HL-60 (cell line): ENCODE data around the gene AGPAT1.

Experiments used
- DNase-seq, 2 experiments: peaks; one replicate each; pipeline ENCODE4 v3.0.0-alpha.2; 2010 to 2020; ENCODE audit warnings: low read depth in 1 of 2, low spot score in 1 of 2
- H3K27ac ChIP-seq: fragments of 250-450 bp; sonication (Bioruptor Pico); replicated peaks from 2 replicates; pipeline ENCODE4 v1.5.1; 2020; ENCODE audit warnings: mild to moderate bottlenecking, moderate library complexity
- H3K27me3 ChIP-seq: fragments of 250-450 bp; sonication (Bioruptor Pico); 2 replicates; pipeline ENCODE4 v1.5.1; 2021; ENCODE audit warnings: mild to moderate bottlenecking, moderate library complexity; ENCODE audit not compliant: insufficient read depth, poor library complexity, severe bottlenecking
- H3K4me3 ChIP-seq: replicated peaks from 2 replicates; pipeline ENCODE4 v1.5.1; 2011; ENCODE audit warnings: mild to moderate bottlenecking, control low read depth, low read length; ENCODE audit not compliant: insufficient read depth
- CTCF ChIP-seq: IDR thresholded peaks from one replicate; pipeline ENCODE4 v1.5.1; 2011; ENCODE audit warnings: low read length, control low read depth, inconsistent platforms; ENCODE audit not compliant: insufficient read depth
- GABPA ChIP-seq: IDR thresholded peaks from 2 replicates; pipeline ENCODE4 v1.6.1; 2012; ENCODE audit warnings: low read depth
- POLR2AphosphoS5 ChIP-seq: IDR thresholded peaks from 2 replicates; pipeline ENCODE4 v1.6.1; 2012; ENCODE audit warnings: low read depth
- REST ChIP-seq: IDR thresholded peaks from 2 replicates; pipeline ENCODE4 v1.6.1; 2012; ENCODE audit warnings: low read depth; ENCODE audit not compliant: insufficient replicate concordance
- SPI1 ChIP-seq: IDR thresholded peaks from 2 replicates; pipeline ENCODE4 v1.6.1; 2012; ENCODE audit warnings: low read depth, mild to moderate bottlenecking, borderline replicate concordance

The AGPAT1 gene

GRCh38 chr6:32177183-32177787 lies 1.4 kb upstream of the AGPAT1 start:
- H3K4me3 ChIP-seq, result peak overlapping the region; percentile 42
- no peaks in the 10 kb centered on the region for H3K27me3 ChIP-seq
- H3K27ac ChIP-seq, result peak overlapping the region; percentile 86
- DNase-seq, result no peak
- TF ChIP-seq SPI1 (no peak), REST (no peak), CTCF (no peak), POLR2AphosphoS5 (no peak; the same call in 1 of the 2 replicates), GABPA (no peak)

GRCh38 chr6:32176476-32177182 lies 745 bp upstream of the AGPAT1 start:
- TF ChIP-seq CTCF (no peak), GABPA (no peak), REST (no peak)
- no peaks in the 10 kb centered on the region for H3K27me3 ChIP-seq
- peak overlapping the region; percentile 86 for H3K27ac ChIP-seq
- DNase-seq, result no peak
- peak overlapping the region; percentile 92 for H3K4me3 ChIP-seq

DNA sequence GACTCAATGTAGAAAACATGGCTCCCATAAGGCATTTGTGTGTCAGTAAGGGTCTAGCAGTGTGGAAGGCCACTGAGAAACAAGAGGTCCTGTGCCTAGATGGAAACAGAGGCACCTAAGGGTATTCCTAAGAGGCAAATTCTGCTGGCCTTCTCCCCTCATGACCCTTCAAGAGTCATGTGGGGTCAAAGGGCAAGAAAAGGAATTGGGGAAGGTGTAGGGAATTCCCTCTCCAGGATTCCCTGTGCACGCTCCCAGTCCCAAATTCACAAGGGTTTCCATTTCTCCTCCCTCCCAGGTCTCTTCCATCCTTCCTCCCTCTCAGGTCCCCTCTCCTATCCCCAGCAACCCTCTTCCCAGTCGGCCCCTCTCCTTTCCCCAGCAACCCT lies 568 bp downstream of the AGPAT1 start:
- Histone ChIP-seq H3K27ac (peak overlapping the region; percentile 71), H3K4me3 (peak overlapping the region; percentile 92), H3K27me3 (no peaks in the 10 kb centered on the region)
- no peak for DNase-seq
- TF ChIP-seq SPI1 (no peak), POLR2AphosphoS5 (no peak), REST (no peak), GABPA (no peak), CTCF (no peak)
